GM21367 (cell line): ENCODE data around the gene AP1G2.

Experiments used
- ATAC-seq: cut with Tn5 transposase; IDR thresholded peaks from one replicate; pipeline ENCODE4 v1.9.1; 2021; ENCODE audit not compliant: unreplicated experiment

The AP1G2 gene

GRCh38 chr14:23520899-23521533 lies 46.6 kb downstream of the AP1G2 start:
- no peak for ATAC-seq

GRCh38 chr14:23518709-23519108 lies 48.9 kb downstream of the AP1G2 start:
- ATAC-seq = no peak

- no peak for ATAC-seq
These were observed 49.8 kb downstream of the AP1G2 start for GRCh38 chr14:23517650-23518326.

GRCh38 chr14:23514644-23514957 lies 53.0 kb downstream of the AP1G2 start:
- ATAC-seq = no peak

GRCh38 chr14:23513818-23514643 lies 53.6 kb downstream of the AP1G2 start:
- ATAC-seq = no peak

- ATAC-seq = no peak
These were observed 54.4 kb downstream of the AP1G2 start for GRCh38 chr14:23513005-23513817.

GRCh38 chr14:23512156-23512555 lies 55.4 kb downstream of the AP1G2 start:
- ATAC-seq = no peak
